Measurements from ENCODE around the gene U2AF1L4.

DNA sequence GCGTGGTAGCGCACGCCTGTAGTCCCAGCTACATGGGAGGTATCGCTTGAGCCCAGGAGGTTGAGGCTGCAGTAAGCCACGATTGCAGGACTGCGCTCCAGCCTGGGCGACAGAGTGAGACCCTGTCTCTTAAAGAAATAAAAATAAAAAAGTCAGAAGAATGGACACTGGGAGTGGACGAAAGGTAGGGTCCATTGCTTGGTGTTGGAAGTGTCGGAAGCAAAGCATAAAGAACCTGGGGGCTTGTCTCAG, 29.8 kb upstream of the U2AF1L4 start:
- TF ChIP-seq, protein P1, sequence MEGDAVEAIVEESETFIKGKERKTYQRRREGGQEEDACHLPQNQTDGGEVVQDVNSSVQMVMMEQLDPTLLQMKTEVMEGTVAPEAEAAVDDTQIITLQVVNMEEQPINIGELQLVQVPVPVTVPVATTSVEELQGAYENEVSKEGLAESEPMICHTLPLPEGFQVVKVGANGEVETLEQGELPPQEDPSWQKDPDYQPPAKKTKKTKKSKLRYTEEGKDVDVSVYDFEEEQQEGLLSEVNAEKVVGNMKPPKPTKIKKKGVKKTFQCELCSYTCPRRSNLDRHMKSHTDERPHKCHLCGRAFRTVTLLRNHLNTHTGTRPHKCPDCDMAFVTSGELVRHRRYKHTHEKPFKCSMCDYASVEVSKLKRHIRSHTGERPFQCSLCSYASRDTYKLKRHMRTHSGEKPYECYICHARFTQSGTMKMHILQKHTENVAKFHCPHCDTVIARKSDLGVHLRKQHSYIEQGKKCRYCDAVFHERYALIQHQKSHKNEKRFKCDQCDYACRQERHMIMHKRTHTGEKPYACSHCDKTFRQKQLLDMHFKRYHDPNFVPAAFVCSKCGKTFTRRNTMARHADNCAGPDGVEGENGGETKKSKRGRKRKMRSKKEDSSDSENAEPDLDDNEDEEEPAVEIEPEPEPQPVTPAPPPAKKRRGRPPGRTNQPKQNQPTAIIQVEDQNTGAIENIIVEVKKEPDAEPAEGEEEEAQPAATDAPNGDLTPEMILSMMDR (IDR thresholded peaks at IDR 0.05; ENCODE audit: low read depth, low read length), result no peak
- TF ChIP-seq EZH2phosphoT487 (IDR thresholded peaks at IDR 0.05; ENCODE audit: low read depth), result no peak

Measured in OCI-LY3 (cell line).